ENCODE data around the gene VSTM4. TPM values are rescaled to one million over a fixed set of nuclear protein-coding genes. Genes with fewer than 3 reads are reported as not detected.

The VSTM4 gene
- total RNA-seq, 1 experiment from 2014 or later, result 0.13 TPM

- H3K4me3 ChIP-seq (ENCODE audit: low read depth in 2 of 2, low read length in 2 of 2), result no peak overlapping the region
- intact Hi-C loops (cut with micrococcal nuclease; ENCODE audit: unreplicated experiment), result no loop called here
- DNase-seq (ENCODE audit: low read depth, low spot score) (no peak), ATAC-seq (no peak)
- CTCF ChIA-PET, result no interaction called here
- TF ChIP-seq SIN3A (IDR thresholded peaks at IDR 0.05; ENCODE audit: borderline replicate concordance, insufficient read depth, low read depth, low read length) (no peak), TCF7L2 (IDR thresholded peaks at IDR 0.05; ENCODE audit: low read depth, low read length) (no peak), REST (IDR thresholded peaks at IDR 0.05; ENCODE audit: insufficient read depth in 1 of 2, low read depth in 2 of 2, low read length in 1 of 2) (no peak), CTCF (IDR thresholded peaks at IDR 0.05) (no peak), POLR2AphosphoS5 (IDR thresholded peaks at IDR 0.05; ENCODE audit: low read depth, low read length) (no peak)
- POLR2A ChIA-PET, result no interaction called here
- H3K27me3 ChIP-seq (ENCODE audit: control insufficient read depth, insufficient read depth, low read length), result peaks cover 4% of the 10 kb centered on the region; the same call in 1 of the 2 replicates
- BruUV-seq (replicated peaks), result no TSS peak
- no peaks in the 10 kb centered on the region for H3K4me1 ChIP-seq (ENCODE audit: control insufficient read depth, insufficient read depth, low read length)
- no peaks in the 10 kb centered on the region for H3K9me3 ChIP-seq (ENCODE audit: control insufficient read depth, insufficient read depth, low read depth, low read length)
- in situ Hi-C loops (cut with HindIII; ENCODE audit: low pct_unique_long_range_greater_than_20kb, low sequenced_read_pairs), result no loop called here
- H3K36me3 ChIP-seq (ENCODE audit: control insufficient read depth, insufficient read depth, low read length), result no peaks in the 10 kb centered on the region
- no peak overlapping the region for H3K27ac ChIP-seq (ENCODE audit: low read length)
Observed at GRCh38 chr10:49079499-49079898, 35.8 kb downstream of the VSTM4 start.

GRCh38 chr10:49079072-49079471 lies 36.2 kb downstream of the VSTM4 start:
- ChIA-PET CTCF (no interaction called here), POLR2A (no interaction called here)
- H3K9me3 ChIP-seq (ENCODE audit: control insufficient read depth, insufficient read depth, low read depth, low read length), result no peaks in the 10 kb centered on the region
- in situ Hi-C loops (cut with HindIII; ENCODE audit: low pct_unique_long_range_greater_than_20kb, low sequenced_read_pairs), result no loop called here
- intact Hi-C loops (cut with micrococcal nuclease; ENCODE audit: unreplicated experiment), result no loop called here
- peaks cover 4% of the 10 kb centered on the region; the same call in 1 of the 2 replicates for H3K27me3 ChIP-seq (ENCODE audit: control insufficient read depth, insufficient read depth, low read length)
- ATAC-seq (no peak), DNase-seq (ENCODE audit: low read depth, low spot score) (no peak)
- no peak overlapping the region for H3K4me3 ChIP-seq (ENCODE audit: low read depth in 2 of 2, low read length in 2 of 2)
- TF ChIP-seq POLR2AphosphoS5 (IDR thresholded peaks at IDR 0.05; ENCODE audit: low read depth, low read length) (no peak), TCF7L2 (IDR thresholded peaks at IDR 0.05; ENCODE audit: low read depth, low read length) (no peak), CTCF (IDR thresholded peaks at IDR 0.05) (no peak), REST (IDR thresholded peaks at IDR 0.05; ENCODE audit: insufficient read depth in 1 of 2, low read depth in 2 of 2, low read length in 1 of 2) (no peak), SIN3A (IDR thresholded peaks at IDR 0.05; ENCODE audit: borderline replicate concordance, insufficient read depth, low read depth, low read length) (no peak)
- H3K27ac ChIP-seq (ENCODE audit: low read length), result no peak overlapping the region
- BruUV-seq (replicated peaks), result no TSS peak
- H3K4me1 ChIP-seq (ENCODE audit: control insufficient read depth, insufficient read depth, low read length), result no peaks in the 10 kb centered on the region
- no peaks in the 10 kb centered on the region for H3K36me3 ChIP-seq (ENCODE audit: control insufficient read depth, insufficient read depth, low read length)
